Measurements from ENCODE around the gene OR4E2.
"Not testable (repeated sequence)": the region's sequence is repeated elsewhere in the genome, so short reads cannot be mapped to it uniquely, and the experiment has no call there.

Gene OR4E2

DNA sequence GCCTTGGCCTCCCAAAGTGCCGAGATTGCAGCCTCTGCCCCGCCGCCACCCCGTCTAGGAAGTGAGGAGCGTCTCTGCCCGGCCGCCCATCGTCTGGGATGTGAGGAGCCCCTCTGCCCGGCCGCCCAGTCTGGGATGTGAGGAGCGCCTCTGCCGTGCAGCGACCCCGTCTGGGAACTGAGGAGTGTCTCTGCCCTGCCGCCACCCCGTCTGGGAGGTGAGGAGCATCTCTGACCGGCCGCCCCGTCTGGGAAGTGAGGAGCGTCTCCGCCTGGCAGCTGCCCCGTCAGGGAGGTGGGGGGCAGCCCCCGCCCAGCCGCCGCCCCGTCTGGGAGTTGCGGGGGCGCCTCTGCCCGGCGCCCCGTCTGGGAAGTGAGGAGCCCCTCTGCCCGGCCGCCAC is 44.0 kb downstream of the OR4E2 start:
- DNase-seq (ENCODE audit: low read depth in 2 of 2), result not testable (repeated sequence)

GRCh38 chr14:21698538-21698937 is 44.9 kb downstream of the OR4E2 start:
- not testable (repeated sequence) for DNase-seq (ENCODE audit: low read depth in 2 of 2)

GRCh38 chr14:21699551-21699950 is 45.9 kb downstream of the OR4E2 start:
- no peak for DNase-seq (ENCODE audit: low read depth in 2 of 2)

GRCh38 chr14:21702316-21702715 is 48.7 kb downstream of the OR4E2 start:
- DNase-seq (ENCODE audit: low read depth in 2 of 2), result no peak

DNA sequence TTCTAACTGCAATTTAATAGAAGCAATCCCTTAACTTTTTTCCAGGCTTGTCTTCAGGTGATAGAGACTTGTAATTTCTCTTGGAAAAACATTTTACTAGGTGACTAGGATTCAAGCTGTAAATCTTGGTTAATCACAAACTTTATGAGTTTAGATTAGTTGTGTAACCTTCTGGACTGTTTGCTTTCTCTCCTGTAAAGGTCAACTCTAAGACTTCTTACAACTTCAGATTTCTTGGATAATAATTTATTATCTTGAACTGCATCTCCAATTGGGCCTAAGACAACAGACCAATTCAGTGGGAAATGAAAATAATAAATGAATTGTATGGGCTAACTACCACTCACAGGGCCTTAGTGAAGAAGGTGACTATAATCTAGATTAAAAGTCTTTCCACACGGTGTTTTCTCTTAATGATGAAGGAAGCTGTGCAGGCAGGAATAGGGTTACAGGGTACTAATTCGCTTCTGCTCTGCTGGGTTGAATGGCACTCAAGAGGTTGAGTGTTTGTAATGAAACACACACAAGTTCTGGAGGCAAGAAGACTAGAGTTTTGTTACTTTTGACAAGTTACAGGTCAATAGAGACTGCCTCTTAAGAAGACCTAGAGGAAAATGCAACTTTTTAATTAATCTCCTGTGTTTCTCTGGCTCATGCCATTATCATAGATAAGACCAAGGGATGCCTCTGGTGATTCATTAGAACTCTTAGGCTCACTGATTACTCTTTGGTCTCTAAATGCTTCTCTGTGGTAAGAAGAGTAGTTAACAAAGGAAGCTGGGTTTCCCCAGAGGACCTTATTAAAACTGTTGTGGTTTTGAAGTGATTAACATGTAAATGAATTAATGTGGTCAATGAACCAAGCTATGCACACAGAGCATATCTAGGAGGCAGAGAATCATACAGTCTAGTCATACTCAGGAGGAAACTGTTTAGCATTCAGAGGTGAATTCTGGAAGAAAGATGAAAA is 50.0 kb downstream of the OR4E2 start:
- no peak for DNase-seq (ENCODE audit: low read depth in 2 of 2)

GRCh38 chr14:21704338-21704737 is 50.7 kb downstream of the OR4E2 start:
- DNase-seq (ENCODE audit: low read depth in 2 of 2), result no peak

- DNase-seq (ENCODE audit: low read depth in 2 of 2), result no peak
These were observed 57.8 kb downstream of the OR4E2 start for GRCh38 chr14:21711360-21711961.

- DNase-seq (ENCODE audit: low read depth in 2 of 2), result no peak
These were observed 58.4 kb downstream of the OR4E2 start for GRCh38 chr14:21712036-21712435.

- DNase-seq (ENCODE audit: low read depth in 2 of 2), result no peak
These were observed 60.8 kb downstream of the OR4E2 start for GRCh38 chr14:21714318-21714929.

Data from stimulated activated CD4-positive, alpha-beta T cell treated with anti-CD3 and anti-CD28 coated beads, Interleukin-15, amount 100 ng/mL, for 48 hours (primary cell).